H9 (cell line): ENCODE data around the gene TGDS. TPM values are rescaled to one million over a fixed set of nuclear protein-coding genes. Genes with fewer than 3 reads are reported as not detected.

Experiments used
- DNase-seq: peaks from one replicate; pipeline ENCODE4 v3.0.0-alpha.2; 2017
- H2AFZ ChIP-seq: one replicate; pipeline ENCODE4 v1.6.1; 2013; ENCODE audit warnings: mild to moderate bottlenecking, low read length, control low read depth, moderate library complexity
- H2AK5ac ChIP-seq: 2 replicates; pipeline ENCODE4 v1.6.1; 2013; ENCODE audit warnings: low read length, control low read depth, mixed read lengths; ENCODE audit not compliant: insufficient read length
- H2BK120ac ChIP-seq: one replicate; pipeline ENCODE4 v1.6.1; 2013; ENCODE audit warnings: low read depth, mild to moderate bottlenecking, low read length, control low read depth, inconsistent platforms; ENCODE audit not compliant: poor library complexity, severe bottlenecking
- H2BK12ac ChIP-seq: 2 replicates; pipeline ENCODE4 v1.6.1; 2013; ENCODE audit warnings: low read length, control low read depth, mixed read lengths, low read depth; ENCODE audit not compliant: insufficient read length
- H2BK15ac ChIP-seq: 2 replicates; pipeline ENCODE4 v1.6.1; 2013; ENCODE audit warnings: low read depth, low read length, control low read depth
- H2BK20ac ChIP-seq: one replicate; pipeline ENCODE4 v1.6.1; 2013; ENCODE audit warnings: low read depth, mild to moderate bottlenecking, low read length, control low read depth, inconsistent platforms; ENCODE audit not compliant: poor library complexity, severe bottlenecking
- H2BK5ac ChIP-seq: 2 replicates; pipeline ENCODE4 v1.6.1; 2013; ENCODE audit warnings: low read length, control low read depth, mixed read lengths; ENCODE audit not compliant: insufficient read length
- H3K14ac ChIP-seq: 2 replicates; pipeline ENCODE4 v1.6.1; 2013; ENCODE audit warnings: low read length, control low read depth; ENCODE audit not compliant: insufficient read depth
- H3K18ac ChIP-seq: 2 replicates; pipeline ENCODE4 v1.6.1; 2013; ENCODE audit warnings: low read depth, mild to moderate bottlenecking, mixed read lengths, low read length, control low read depth; ENCODE audit not compliant: insufficient read length
- H3K23ac ChIP-seq: 2 replicates; pipeline ENCODE4 v1.6.1; 2013; ENCODE audit warnings: low read length, control low read depth, mixed read lengths, low read depth; ENCODE audit not compliant: insufficient read length
- H3K23me2 ChIP-seq: 2 replicates; pipeline ENCODE4 v1.6.1; 2013; ENCODE audit warnings: low read depth, mild to moderate bottlenecking, mixed read lengths, low read length, control low read depth; ENCODE audit not compliant: insufficient read length, poor library complexity, severe bottlenecking
- H3K27ac ChIP-seq: 2 replicates; pipeline ENCODE4 v1.5.1; 2013; ENCODE audit warnings: low read length, control low read depth, mixed read lengths, low read depth; ENCODE audit not compliant: insufficient read length
- H3K27me3 ChIP-seq: 2 replicates; pipeline ENCODE4 v1.6.1; 2013; ENCODE audit warnings: low read length, control low read depth, inconsistent platforms; ENCODE audit not compliant: insufficient read depth
- H3K4ac ChIP-seq: 2 replicates; pipeline ENCODE4 v1.6.1; 2013; ENCODE audit warnings: low read depth, mild to moderate bottlenecking, control low read depth, inconsistent platforms, low read length, moderate library complexity
- H3K4me1 ChIP-seq: 2 replicates; pipeline ENCODE4 v1.6.1; 2013; ENCODE audit warnings: low read length, control low read depth, inconsistent platforms; ENCODE audit not compliant: insufficient read depth
- H3K4me2 ChIP-seq: 2 replicates; pipeline ENCODE4 v1.6.1; 2013; ENCODE audit warnings: low read length, control low read depth, mixed read lengths; ENCODE audit not compliant: insufficient read length, insufficient read depth
- H3K56ac ChIP-seq: 2 replicates; pipeline ENCODE4 v1.6.1; 2013; ENCODE audit warnings: low read depth, mild to moderate bottlenecking, mixed read lengths, low read length, control low read depth; ENCODE audit not compliant: insufficient read length
- H3K79me1 ChIP-seq: 2 replicates; pipeline ENCODE4 v1.6.1; 2013; ENCODE audit warnings: low read depth, mild to moderate bottlenecking, moderate library complexity, low read length, control low read depth, inconsistent platforms; ENCODE audit not compliant: insufficient read depth, poor library complexity, severe bottlenecking
- H3K79me2 ChIP-seq: 2 replicates; pipeline ENCODE4 v1.6.1; 2013; ENCODE audit warnings: low read length, control low read depth, inconsistent platforms; ENCODE audit not compliant: insufficient read depth
- H3K9ac ChIP-seq: 2 replicates; pipeline ENCODE4 v1.6.1; 2013; ENCODE audit warnings: low read length, control low read depth, mixed read lengths; ENCODE audit not compliant: insufficient read length; ENCODE audit errors: extremely low read depth
- H3K9me3 ChIP-seq: one replicate; pipeline ENCODE4 v1.6.1; 2013; ENCODE audit warnings: low read depth, low read length, inconsistent platforms; ENCODE audit not compliant: control insufficient read depth
- H3T11ph ChIP-seq: one replicate; pipeline ENCODE4 v1.6.1; 2013; ENCODE audit warnings: mild to moderate bottlenecking, low read length, control low read depth, inconsistent platforms
- H4K20me1 ChIP-seq: one replicate; pipeline ENCODE4 v1.6.1; 2013; ENCODE audit not compliant: control insufficient read depth, insufficient read length, insufficient read depth
- H4K5ac ChIP-seq: 2 replicates; pipeline ENCODE4 v1.6.1; 2013; ENCODE audit warnings: low read depth, mild to moderate bottlenecking, mixed read lengths, low read length, control low read depth; ENCODE audit not compliant: insufficient read length
- H4K8ac ChIP-seq: replicated peaks from 2 replicates; pipeline ENCODE4 v1.6.1; 2013; ENCODE audit warnings: low read length, control low read depth, mixed read lengths, low read depth; ENCODE audit not compliant: insufficient read length
- H4K91ac ChIP-seq: 2 replicates; pipeline ENCODE4 v1.6.1; 2013; ENCODE audit warnings: low read depth, mild to moderate bottlenecking, moderate library complexity, mixed read lengths, low read length, control low read depth; ENCODE audit not compliant: insufficient read length
- H3K27ac Mint-ChIP-seq, 3 experiments: 2 replicates in 2 of 3; 3 replicates in 1 of 3; pipeline ENCODE4 v1.8.0; 2020 to 2021; ENCODE audit warnings: mixed read lengths in 3 of 3, mild to moderate bottlenecking in 1 of 3, moderate library complexity in 1 of 3
- H3K27me3 Mint-ChIP-seq: 2 replicates; pipeline ENCODE4 v1.8.0; 2021; ENCODE audit warnings: low read depth, mild to moderate bottlenecking, moderate library complexity, mixed read lengths
- H3K36me3 Mint-ChIP-seq, 3 experiments: 2 replicates in 2 of 3; 3 replicates in 1 of 3; pipeline ENCODE4 v1.8.0; 2020 to 2021; ENCODE audit warnings: low read depth in 3 of 3, mixed read lengths in 3 of 3; ENCODE audit not compliant: insufficient read depth in 1 of 3
- H3K4me1 Mint-ChIP-seq, 2 experiments: 2 replicates each; pipeline ENCODE4 v1.8.0; 2020; ENCODE audit warnings: mixed read lengths in 2 of 2
- H3K4me3 Mint-ChIP-seq, 2 experiments: 2 replicates in 1 of 2; 3 replicates in 1 of 2; pipeline ENCODE4 v1.8.0; 2020 to 2021; ENCODE audit warnings: mild to moderate bottlenecking in 2 of 2, mixed read lengths in 2 of 2, moderate library complexity in 1 of 2
- H3K9me3 Mint-ChIP-seq, 2 experiments: 2 replicates in 1 of 2; 3 replicates in 1 of 2; pipeline ENCODE4 v1.8.0; 2020; ENCODE audit warnings: mild to moderate bottlenecking in 2 of 2, mixed read lengths in 2 of 2, moderate library complexity in 1 of 2
- WGBS: extraction: QIAGEN DNeasy Blood & Tissue Kit; methylation state at CpG from one replicate; pipeline ENCODE4 v1.1.7; 2013; ENCODE audit warnings: missing lambda C conversion rate, low lambda C conversion rate, mixed read lengths; ENCODE audit not compliant: insufficient read length; ENCODE audit errors: extremely low coverage; 5-methylcytosine and 5-hydroxymethylcytosine counted together
- total RNA-seq: library from RNA; stranded (reverse); gene quantifications from 2 replicates; pipeline ENCODE4 v1.2.1, GENCODE V29; 2021
- TF ChIP-seq, protein P1 (sequence below): fragments of 200-600 bp; sonication (generic); conservative IDR thresholded peaks from 3 replicates; pipeline ENCODE4 v1.8.0; 2021; ENCODE audit warnings: antibody characterized with exemption, mild to moderate bottlenecking

TGDS gene
- total RNA-seq, 1 experiment from 2014 or later, result 13.9 TPM

- H2BK120ac ChIP-seq, result no peak overlapping the region
- no peak for DNase-seq
- H4K8ac ChIP-seq, result no peak overlapping the region
- no peak overlapping the region for H3K18ac ChIP-seq
- H4K5ac ChIP-seq, result no peak overlapping the region
- peaks cover 24 to 38% (median 31%) of the 10 kb centered on the region in 3 experiments for H3K36me3 Mint-ChIP-seq
- H2BK5ac ChIP-seq, result no peak overlapping the region
- no peak overlapping the region for H3K4me2 ChIP-seq
- H3K23ac ChIP-seq, result no peak overlapping the region
- H4K20me1 ChIP-seq, result no peaks in the 10 kb centered on the region
- H3K4me3 Mint-ChIP-seq, result no peak overlapping the region
- no peak overlapping the region for H2BK15ac ChIP-seq
- no peak overlapping the region for H2AK5ac ChIP-seq
- H3K27me3 Mint-ChIP-seq, result no peaks in the 10 kb centered on the region
- WGBS, result no CpG with 5 or more reads among the region's 1 CpG
- no peak overlapping the region for H2BK20ac ChIP-seq
- no peaks in the 10 kb centered on the region for H3K9me3 Mint-ChIP-seq
- no peaks in the 10 kb centered on the region for H3K4me1 Mint-ChIP-seq
- H3K27me3 ChIP-seq, result no peaks in the 10 kb centered on the region
- no peaks in the 10 kb centered on the region for H3K4me1 ChIP-seq
- H4K91ac ChIP-seq, result no peak overlapping the region
- H3K27ac Mint-ChIP-seq, result no peak overlapping the region
- no peak overlapping the region for H2BK12ac ChIP-seq
- no peak overlapping the region for H3K4ac ChIP-seq
- H3K9ac ChIP-seq, result no peak overlapping the region
- no peaks in the 10 kb centered on the region; the same call in 1 of the 2 replicates for H3K79me2 ChIP-seq
- H3K14ac ChIP-seq, result no peak overlapping the region
- H3K27ac ChIP-seq, result no peak overlapping the region
- no peaks in the 10 kb centered on the region for H3K23me2 ChIP-seq
- H2AFZ ChIP-seq, result no peak overlapping the region
- no peaks in the 10 kb centered on the region for H3K9me3 ChIP-seq
- TF ChIP-seq, protein P1, sequence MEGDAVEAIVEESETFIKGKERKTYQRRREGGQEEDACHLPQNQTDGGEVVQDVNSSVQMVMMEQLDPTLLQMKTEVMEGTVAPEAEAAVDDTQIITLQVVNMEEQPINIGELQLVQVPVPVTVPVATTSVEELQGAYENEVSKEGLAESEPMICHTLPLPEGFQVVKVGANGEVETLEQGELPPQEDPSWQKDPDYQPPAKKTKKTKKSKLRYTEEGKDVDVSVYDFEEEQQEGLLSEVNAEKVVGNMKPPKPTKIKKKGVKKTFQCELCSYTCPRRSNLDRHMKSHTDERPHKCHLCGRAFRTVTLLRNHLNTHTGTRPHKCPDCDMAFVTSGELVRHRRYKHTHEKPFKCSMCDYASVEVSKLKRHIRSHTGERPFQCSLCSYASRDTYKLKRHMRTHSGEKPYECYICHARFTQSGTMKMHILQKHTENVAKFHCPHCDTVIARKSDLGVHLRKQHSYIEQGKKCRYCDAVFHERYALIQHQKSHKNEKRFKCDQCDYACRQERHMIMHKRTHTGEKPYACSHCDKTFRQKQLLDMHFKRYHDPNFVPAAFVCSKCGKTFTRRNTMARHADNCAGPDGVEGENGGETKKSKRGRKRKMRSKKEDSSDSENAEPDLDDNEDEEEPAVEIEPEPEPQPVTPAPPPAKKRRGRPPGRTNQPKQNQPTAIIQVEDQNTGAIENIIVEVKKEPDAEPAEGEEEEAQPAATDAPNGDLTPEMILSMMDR, result no peak
- H3T11ph ChIP-seq, result no peak overlapping the region
- H3K79me1 ChIP-seq, result no peaks in the 10 kb centered on the region
- no peak overlapping the region for H3K56ac ChIP-seq
Observed at GRCh38 chr13:94568443-94568842, 27.5 kb downstream of the TGDS start.
